HG02943 (cell line): ENCODE results near the gene PCDH10.
"Not testable (repeated sequence)": the region's sequence is repeated elsewhere in the genome, so short reads cannot be mapped to it uniquely, and the experiment has no call there.

Source experiments
- ATAC-seq: cut with Tn5 transposase; IDR thresholded peaks from one replicate; pipeline ENCODE4 v1.9.1; 2021; ENCODE audit warnings: mild to moderate bottlenecking, low read depth, moderate library complexity; ENCODE audit not compliant: unreplicated experiment

The PCDH10 gene

DNA sequence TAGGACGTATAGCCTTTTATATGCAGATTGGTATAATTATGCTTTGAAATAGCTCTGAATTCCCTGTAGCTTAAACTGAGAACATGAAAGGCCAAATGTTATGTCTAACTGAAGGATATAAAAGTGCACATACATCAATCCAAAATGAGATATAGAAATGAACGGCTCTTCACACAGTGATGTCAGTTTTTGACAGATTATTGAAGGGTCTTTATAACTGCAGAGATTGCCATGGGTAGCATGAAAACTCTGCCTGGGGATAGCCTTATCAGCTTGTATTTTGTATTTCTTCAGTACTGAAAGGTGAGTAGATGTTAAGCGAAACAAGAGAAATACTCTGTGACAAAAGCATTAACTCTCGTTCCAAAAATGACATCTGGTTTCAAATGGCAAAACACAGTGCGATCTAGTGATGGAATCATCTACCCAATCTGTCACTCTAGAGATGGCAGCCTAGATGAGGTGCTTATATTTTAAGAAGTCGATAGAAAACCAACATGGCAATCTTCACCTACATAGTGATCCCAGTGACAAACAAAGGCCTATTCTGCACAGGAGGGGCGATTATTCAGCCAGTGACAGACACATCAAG, 59.7 kb downstream of the PCDH10 start:
- ATAC-seq = no peak

DNA sequence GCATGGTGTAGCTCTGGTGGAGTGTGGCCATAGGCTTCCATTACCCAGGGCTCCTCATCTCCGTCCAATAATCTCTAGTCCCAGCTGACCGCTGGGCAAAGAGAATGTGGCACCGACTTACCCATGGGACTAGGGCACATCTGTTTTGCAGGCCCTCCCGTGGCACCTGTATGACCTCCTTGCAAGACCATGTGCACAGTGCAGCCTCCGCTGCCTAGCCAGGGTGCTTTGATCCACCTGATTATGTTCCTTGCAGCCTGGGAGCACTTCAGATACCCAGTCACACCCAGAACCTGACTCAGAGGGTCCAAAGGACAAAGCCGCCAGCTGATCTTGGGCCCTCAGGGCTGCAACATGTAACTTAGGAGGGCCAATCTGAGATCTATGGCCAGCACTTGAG, 84.8 kb downstream of the PCDH10 start:
- no peak for ATAC-seq

DNA sequence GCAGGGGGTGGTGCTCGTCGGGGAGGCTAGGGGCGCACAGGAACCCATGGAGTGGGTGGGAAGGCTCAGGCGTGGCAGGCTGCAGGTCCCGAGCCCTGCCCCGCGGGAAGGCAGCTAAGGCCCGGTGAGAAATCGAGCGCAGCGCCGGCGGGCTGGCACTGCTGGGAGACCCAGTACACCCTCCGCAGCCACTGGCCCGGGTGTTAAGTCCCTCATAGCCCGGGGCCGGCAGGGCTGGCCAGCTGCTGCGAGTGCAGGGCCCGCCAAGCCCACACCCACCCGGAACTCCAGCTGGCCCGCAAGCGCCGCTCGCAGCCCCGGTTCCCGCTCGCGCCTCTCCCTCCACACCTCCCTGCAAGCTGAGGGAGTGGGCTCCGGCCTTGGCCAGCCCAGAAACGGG, 91.4 kb downstream of the PCDH10 start:
- ATAC-seq = not testable (repeated sequence)
